HepG2 (cell line): ENCODE results near the gene MRPL43. TPM values are rescaled to one million over a fixed set of nuclear protein-coding genes. Genes with fewer than 3 reads are reported as not detected.

Experiments used
- ATAC-seq: fragments of 200-7000 bp; cut with Tn5 transposase; 3 replicates; pipeline ENCODE4 v1.9.1; 2020; ENCODE audit warnings: mild to moderate bottlenecking, moderate library complexity
- BruUV-seq: library from RNA; stranded (reverse); fragments of 400-500 nt; replicated peaks from 2 replicates; lab custom pipeline; 2021; lab: Mats Ljungman, UMichigan
- CTCF ChIA-PET: fragments of 300-600 bp; formaldehyde crosslinking; extraction: SDS; loops from one replicate; lab custom pipeline; 2021; ENCODE audit warnings: low total read pairs, inconsistent platforms, low intra/inter-chr PET ratio; lab: Yijun Ruan, JAX
- POLR2A ChIA-PET: fragments of 350-600 bp; sonication (Branson Sonifier 250); formaldehyde crosslinking; loops from one replicate; lab custom pipeline; 2020; ENCODE audit warnings: antibody characterized with exemption, inconsistent platforms; lab: Yijun Ruan, JAX
- DNase-seq: peaks from one replicate; pipeline ENCODE4 v3.0.0-alpha.2; 2015; ENCODE audit warnings: low spot score
- FAIRE-seq: peaks from 3 replicates; lab custom pipeline; 2011; peaks lifted over from hg19 to GRCh38; lab: Jason Lieb, UNC
- H2AFZ ChIP-seq: one replicate; pipeline ENCODE4 v1.6.1; 2011; ENCODE audit warnings: low read length, inconsistent platforms
- H3K27ac ChIP-seq: fragments of 300-600 bp; 3 replicates; pipeline ENCODE4 v1.8.0; 2011; ENCODE audit warnings: mixed run types, mild to moderate bottlenecking, mixed read lengths, low read length, inconsistent platforms; ENCODE audit not compliant: insufficient read depth; ENCODE audit errors: extremely low read length
- H3K27me3 ChIP-seq, 2 experiments: fragments of 200-600 bp in 1 of 2; 2 replicates in 1 of 2; 3 replicates in 1 of 2; pipeline versions ENCODE4 v1.6.0 to v1.8.0; 2011; ENCODE audit warnings: low read length in 2 of 2, mild to moderate bottlenecking in 2 of 2, moderate library complexity in 2 of 2, inconsistent platforms in 1 of 2; ENCODE audit not compliant: insufficient read depth in 2 of 2, control insufficient read depth in 1 of 2
- H3K36me3 ChIP-seq, 2 experiments: fragments of 200-600 bp in 1 of 2; replicated peaks in 1 of 2; 2 replicates in 1 of 2; 3 replicates in 1 of 2; pipeline versions ENCODE4 v1.5.1 to v1.8.0; 2011; ENCODE audit warnings: low read length in 2 of 2, inconsistent platforms in 1 of 2; ENCODE audit not compliant: insufficient read depth in 2 of 2, control insufficient read depth in 1 of 2
- H3K4me1 ChIP-seq: 2 replicates; pipeline ENCODE4 v1.5.1; 2012; ENCODE audit warnings: low read length, inconsistent platforms; ENCODE audit not compliant: insufficient read depth
- H3K4me2 ChIP-seq: 2 replicates; pipeline ENCODE4 v1.6.0; 2011; ENCODE audit warnings: low read depth, low read length, inconsistent platforms
- H3K4me3 ChIP-seq, 3 experiments: fragments of 200-600 bp in 1 of 3; sonication (generic), shearing (Covaris generic) in 1 of 3; replicated peaks in 1 of 3; 2 replicates each; pipeline ENCODE4 v1.5.1; 2011 to 2016; ENCODE audit warnings: low read length in 3 of 3, inconsistent platforms in 2 of 3, low read depth in 2 of 3, mild to moderate bottlenecking in 2 of 3, control low read depth in 1 of 3, mixed read lengths in 1 of 3; ENCODE audit not compliant: insufficient read depth in 1 of 3
- H3K79me2 ChIP-seq: one replicate; pipeline ENCODE4 v1.6.1; 2011; ENCODE audit warnings: low read length, inconsistent platforms; ENCODE audit not compliant: insufficient read depth
- H3K9ac ChIP-seq: 2 replicates; pipeline ENCODE4 v1.6.0; 2011; ENCODE audit warnings: mild to moderate bottlenecking, low read depth, low read length, inconsistent platforms; ENCODE audit not compliant: insufficient read depth
- H3K9me3 ChIP-seq: 2 replicates; pipeline ENCODE4 v1.5.1; 2012; ENCODE audit warnings: mild to moderate bottlenecking, low read length
- H4K20me1 ChIP-seq: 2 replicates; pipeline ENCODE4 v1.6.0; 2011; ENCODE audit warnings: inconsistent platforms, mild to moderate bottlenecking, low read length, moderate library complexity; ENCODE audit not compliant: insufficient read depth
- ATF7 ChIP-seq, 2 experiments: fragments of 450-650 bp in 1 of 2; sonication (generic) in 1 of 2; formaldehyde crosslinking in 1 of 2; IDR thresholded peaks; 2 replicates each; pipeline versions ENCODE4 v1.4.0 to v1.6.1; 2016 to 2020; ENCODE audit warnings: antibody characterized with exemption in 1 of 2, mild to moderate bottlenecking in 1 of 2, missing genetic modification reagents in 1 of 2
- ELF1 ChIP-seq: sonication (generic); formaldehyde crosslinking; IDR thresholded peaks from 2 replicates; pipeline ENCODE4 v1.4.0; 2020; ENCODE audit warnings: missing genetic modification reagents
- HOMEZ ChIP-seq: IDR thresholded peaks from 2 replicates; pipeline ENCODE4 v1.6.1; 2016; ENCODE audit warnings: low read depth
- MTERF4 ChIP-seq: sonication (generic); formaldehyde crosslinking; IDR thresholded peaks from 2 replicates; pipeline ENCODE4 v1.8.0; 2023; ENCODE audit warnings: mild to moderate bottlenecking, missing genetic modification reagents
- MYPOP ChIP-seq: sonication (generic); formaldehyde crosslinking; IDR thresholded peaks from 2 replicates; pipeline ENCODE4 v1.8.1; 2023; ENCODE audit warnings: mild to moderate bottlenecking, moderate library complexity, missing genetic modification reagents
- POLR2A ChIP-seq, 2 experiments: IDR thresholded peaks; 2 replicates each; pipeline ENCODE4 v1.6.1; 2011; ENCODE audit warnings: low read depth in 2 of 2, low read length in 2 of 2, mild to moderate bottlenecking in 1 of 2, moderate library complexity in 1 of 2; ENCODE audit not compliant: insufficient read depth in 1 of 2
- RFX3 ChIP-seq: IDR thresholded peaks from 2 replicates; pipeline ENCODE4 v1.6.1; 2016; ENCODE audit warnings: missing biosample characterization, missing genetic modification reagents
- TARDBP ChIP-seq: sonication (generic); formaldehyde crosslinking; IDR thresholded peaks from 2 replicates; pipeline ENCODE4 v1.8.0; 2022; ENCODE audit warnings: mild to moderate bottlenecking, missing genetic modification reagents
- ZFP36 ChIP-seq: fragments of 150-350 bp; IDR thresholded peaks from 2 replicates; pipeline ENCODE4 v1.6.1; 2018; ENCODE audit warnings: borderline replicate concordance, low read length, low read depth; ENCODE audit not compliant: partially characterized antibody
- ZNF276 ChIP-seq: sonication (generic); formaldehyde crosslinking; IDR thresholded peaks from 2 replicates; pipeline ENCODE4 v1.4.0; 2020; ENCODE audit warnings: mild to moderate bottlenecking, low read depth, missing genetic modification reagents
- ZNF768 ChIP-seq: sonication (generic); formaldehyde crosslinking; IDR thresholded peaks from 2 replicates; pipeline ENCODE4 v1.4.0; 2020; ENCODE audit warnings: missing genetic modification reagents
- WGBS: methylation state at CpG from one replicate; pipeline ENCODE4 v1.1.6; 2017; ENCODE audit warnings: low lambda C conversion rate; 5-methylcytosine and 5-hydroxymethylcytosine counted together
- in situ Hi-C: cut with HindIII; loops from 2 replicates; pipeline ENCODE4 v1.10.0; 2017; ENCODE audit warnings: low pct_unique_long_range_greater_than_20kb; ENCODE audit not compliant: extremely low pct_ligation_motif_present
- intact Hi-C: fragments of 100-400 bp; cut with micrococcal nuclease; formaldehyde crosslinking; loops from one replicate; pipeline ENCODE4 v1.10.0; 2022; ENCODE audit not compliant: unreplicated experiment
- polyA plus RNA-seq, 8 experiments: library from polyadenylated mRNA; depleted of rRNA in 3 of 8; stranded (reverse) in 7 of 8; unstranded in 1 of 8; fragments of >200 nt; fragmentation: Illumina TruSeq in 4 of 8; extraction: Trizol in 4 of 8; gene quantifications; 2 replicates each; pipeline versions ENCODE4 v1.2.1 to v1.2.3, GENCODE V29; 2011 to 2016; ENCODE audit warnings: low read depth in 4 of 8, missing spikeins in 1 of 8, mixed read lengths in 1 of 8; ENCODE audit not compliant: insufficient read depth in 1 of 8
- total RNA-seq, 5 experiments: library from RNA; depleted of rRNA; stranded (reverse); fragments of >200 nt; fragmentation: Illumina TruSeq; extraction: Trizol; gene quantifications; 2 replicates each; pipeline ENCODE4 v1.2.3, GENCODE V29; 2016; ENCODE audit warnings: low read depth in 1 of 5

Gene MRPL43
- total and polyA plus RNA-seq, 2 of the 13 experiments (the other 11 are each of a cell fraction or from before 2014, with no cell fraction given) = 71.0 to 73.7 TPM

GRCh38 chr10:100981178-100981772 is 6.0 kb downstream of the MRPL43 start:
- POLR2A ChIA-PET = interaction anchor here (1.3 to 23.0 kb wide), 3 partner anchors 12 to 30 kb away, joined by 4 to 277 read pairs (median 5); partner anchors contain the start of gene SEMA4G
- Histone ChIP-seq H3K4me3 (no peak overlapping the region), H3K9ac (no peak overlapping the region), H2AFZ (no peak overlapping the region)
- intact Hi-C loops = no loop called here
- CTCF ChIA-PET = no interaction called here
- FAIRE-seq = no peak
- TF ChIP-seq RFX3 (no peak), ZFP36 (no peak), ZNF276 (CRISPR knock-in tag) (no peak), MTERF4 (no peak), ATF7 (IDR thresholded peaks at IDR 0.05) (peak; percentile 66), ATF7 (CRISPR knock-in tag; IDR thresholded peaks at IDR 0.05) (no peak), MYPOP (no peak), POLR2A (IDR thresholded peaks at IDR 0.05; ENCODE audit: insufficient read depth in 1 of 2, low read depth in 2 of 2, low read length in 2 of 2) (peak in 1 of 2 experiments; percentile 17; a peak in 1 of 4 replicates), ELF1 (CRISPR knock-in tag) (no peak), TARDBP (CRISPR knock-in tag) (no peak), ZNF768 (CRISPR knock-in tag) (no peak), HOMEZ (no peak)
- TF ChIP-seq, all 625 proteins: peak for 2
- in situ Hi-C loops = no loop called here
- H3K4me2 ChIP-seq = no peak overlapping the region
- peaks cover 27 to 81% of the 10 kb centered on the region in 2 experiments for H3K36me3 ChIP-seq
- BruUV-seq = no TSS peak
- no peaks in the 10 kb centered on the region for H3K9me3 ChIP-seq
- H3K27ac ChIP-seq = no peak overlapping the region
- no peaks in the 10 kb centered on the region for H4K20me1 ChIP-seq
- H3K27me3 ChIP-seq = no peaks in the 10 kb centered on the region
- H3K4me1 ChIP-seq = peaks cover 18% of the 10 kb centered on the region
- ATAC-seq = no peak
- 99% methylated on average over 5 of the region's 5 CpGs for WGBS
- H3K79me2 ChIP-seq = peaks cover under 1% of the 10 kb centered on the region
- DNase-seq = no peak
